Measurements from ENCODE around the gene SYT7. TPM values are rescaled to one million over a fixed set of nuclear protein-coding genes. Genes with fewer than 3 reads are reported as not detected.
A peak's percentile ranks its signal among the peaks of the same experiment; 100 is the strongest.

Gene SYT7
- total RNA-seq, 1 experiment from 2014 or later = 0.47 TPM

DNA sequence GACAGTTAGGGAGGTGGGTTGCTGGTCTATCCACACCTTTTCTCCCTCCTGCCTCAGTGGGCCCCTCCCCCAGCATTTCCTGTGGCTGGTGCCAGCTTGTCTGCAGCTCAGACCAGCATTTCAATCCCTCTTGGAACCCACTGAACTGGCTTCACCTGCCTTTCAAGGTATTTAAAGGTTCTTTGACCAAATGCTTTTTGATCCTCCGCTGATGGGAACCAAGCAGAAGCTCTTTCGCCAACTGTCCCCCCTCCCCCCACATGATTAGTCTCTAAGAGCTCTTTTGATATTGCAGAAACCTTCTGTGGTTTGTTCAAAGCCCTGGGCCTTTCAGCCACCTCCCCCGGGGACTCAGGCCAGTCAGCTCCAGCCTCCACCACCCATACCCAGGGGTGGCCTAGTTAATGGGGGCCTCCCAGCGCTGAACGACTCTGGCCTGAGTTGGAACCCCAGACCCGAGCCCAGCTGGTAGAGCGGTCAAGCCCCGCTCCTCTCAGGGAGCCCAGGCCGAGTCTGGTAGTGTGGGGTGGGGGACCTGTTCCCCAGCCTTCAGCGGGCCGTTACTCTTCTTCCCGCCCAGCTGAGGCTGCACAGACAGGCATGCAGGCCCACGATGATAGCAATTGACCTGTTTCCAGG is 6.0 kb upstream of the SYT7 start:
- no peak for DNase-seq (ENCODE audit: extremely low read depth, low read depth)

DNA sequence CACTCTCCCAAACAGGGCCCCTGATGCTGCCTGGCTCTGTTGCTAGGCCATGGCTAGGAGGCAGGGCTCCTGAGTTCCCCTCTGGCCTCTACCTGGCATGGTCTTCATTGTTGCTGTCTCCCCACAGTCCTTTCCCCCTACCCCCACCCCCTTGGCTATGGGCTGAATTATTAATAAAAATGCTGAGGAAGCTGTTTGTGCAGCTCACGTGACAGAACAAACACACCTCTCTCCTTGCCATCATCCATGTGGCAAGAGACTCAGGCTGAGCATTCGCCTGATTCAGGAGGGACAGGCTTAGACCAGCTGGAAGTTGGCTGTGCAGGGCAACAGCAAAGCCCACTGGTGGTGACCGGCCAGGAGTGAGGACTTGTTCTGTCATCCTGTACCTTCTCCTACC is 4.2 kb upstream of the SYT7 start:
- no peak for DNase-seq (ENCODE audit: extremely low read depth, low read depth)

DNA sequence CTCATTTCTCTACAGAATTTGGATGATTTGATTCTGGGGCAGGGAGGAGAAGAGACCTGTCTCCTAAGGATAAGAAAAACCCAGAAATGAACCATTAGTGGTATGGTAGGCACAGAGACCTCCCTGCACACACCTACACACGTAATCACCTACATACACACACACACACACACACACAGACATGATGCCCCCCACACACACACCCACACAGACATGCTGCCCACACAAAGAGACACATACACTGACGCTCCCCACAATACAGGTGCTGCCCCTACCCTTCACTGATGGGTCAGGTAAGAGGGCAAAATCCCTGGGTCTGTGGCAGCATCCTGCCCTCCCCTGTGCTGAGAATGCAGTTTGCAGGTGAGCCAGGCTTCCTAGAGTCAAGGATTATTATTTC is 1.1 kb upstream of the SYT7 start:
- no peak for DNase-seq (ENCODE audit: extremely low read depth, low read depth)

DNA sequence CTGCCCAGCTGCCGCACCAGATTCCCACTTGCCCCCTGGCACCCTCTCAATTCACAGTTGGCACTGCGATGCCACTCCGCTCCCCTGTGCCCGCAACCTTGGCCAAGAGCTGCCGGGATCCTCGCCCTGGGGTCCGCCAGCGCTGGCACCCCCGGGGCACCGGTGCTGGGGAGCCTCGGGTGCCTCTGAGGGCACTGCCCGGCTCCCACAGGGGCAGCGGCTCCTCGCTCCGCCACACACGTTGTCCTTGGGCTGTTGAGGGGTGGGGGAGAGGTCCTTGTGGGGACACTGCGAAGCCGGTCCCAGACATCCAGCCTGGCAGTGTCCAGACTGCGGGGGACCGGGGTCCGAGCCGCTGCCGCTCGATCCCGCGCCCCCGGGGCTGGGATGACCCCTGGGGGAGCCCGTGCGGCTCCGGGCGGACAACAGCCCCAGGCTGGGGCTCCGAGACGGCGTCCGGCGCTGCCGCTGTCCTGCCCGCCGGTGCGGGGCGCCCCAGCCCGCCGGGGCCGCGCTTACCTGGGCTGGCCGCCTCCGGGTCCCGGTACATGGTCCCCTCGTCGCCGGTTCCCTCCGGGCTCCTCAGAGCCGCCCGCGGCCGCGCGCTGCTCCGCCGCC is 496 bp downstream of the SYT7 start:
- DNase-seq (ENCODE audit: extremely low read depth, low read depth) = no peak

DNA sequence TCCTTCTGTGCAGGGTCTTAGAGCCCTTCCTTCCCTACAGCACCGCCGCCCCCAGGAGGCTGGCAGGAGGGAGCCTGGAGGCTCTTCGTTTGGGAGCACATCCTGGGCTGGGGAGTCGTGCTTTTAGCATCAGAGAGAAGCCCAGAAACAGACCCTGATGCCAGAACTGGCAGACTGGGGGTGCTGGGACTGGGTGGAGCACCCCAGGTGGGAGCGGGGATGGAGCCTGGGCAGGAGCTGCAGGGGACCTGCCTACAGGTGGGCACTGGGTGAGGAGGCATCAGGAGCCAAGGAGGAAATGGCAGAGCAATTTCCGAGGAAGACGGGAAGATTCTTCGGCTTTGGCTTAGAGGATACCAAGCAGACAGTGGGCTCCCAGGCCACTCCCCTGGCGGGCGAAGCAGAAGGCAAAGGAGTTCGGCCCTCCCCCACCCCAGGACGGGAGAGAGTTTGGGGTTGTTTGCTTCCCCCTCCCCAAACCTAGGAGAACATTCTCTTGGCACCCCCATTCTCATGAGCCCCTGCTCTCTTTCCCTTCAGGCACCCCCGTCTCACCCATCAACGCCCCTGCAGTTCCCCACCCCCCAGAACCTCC is 1.1 kb downstream of the SYT7 start:
- no peak for DNase-seq (ENCODE audit: extremely low read depth, low read depth)

DNA sequence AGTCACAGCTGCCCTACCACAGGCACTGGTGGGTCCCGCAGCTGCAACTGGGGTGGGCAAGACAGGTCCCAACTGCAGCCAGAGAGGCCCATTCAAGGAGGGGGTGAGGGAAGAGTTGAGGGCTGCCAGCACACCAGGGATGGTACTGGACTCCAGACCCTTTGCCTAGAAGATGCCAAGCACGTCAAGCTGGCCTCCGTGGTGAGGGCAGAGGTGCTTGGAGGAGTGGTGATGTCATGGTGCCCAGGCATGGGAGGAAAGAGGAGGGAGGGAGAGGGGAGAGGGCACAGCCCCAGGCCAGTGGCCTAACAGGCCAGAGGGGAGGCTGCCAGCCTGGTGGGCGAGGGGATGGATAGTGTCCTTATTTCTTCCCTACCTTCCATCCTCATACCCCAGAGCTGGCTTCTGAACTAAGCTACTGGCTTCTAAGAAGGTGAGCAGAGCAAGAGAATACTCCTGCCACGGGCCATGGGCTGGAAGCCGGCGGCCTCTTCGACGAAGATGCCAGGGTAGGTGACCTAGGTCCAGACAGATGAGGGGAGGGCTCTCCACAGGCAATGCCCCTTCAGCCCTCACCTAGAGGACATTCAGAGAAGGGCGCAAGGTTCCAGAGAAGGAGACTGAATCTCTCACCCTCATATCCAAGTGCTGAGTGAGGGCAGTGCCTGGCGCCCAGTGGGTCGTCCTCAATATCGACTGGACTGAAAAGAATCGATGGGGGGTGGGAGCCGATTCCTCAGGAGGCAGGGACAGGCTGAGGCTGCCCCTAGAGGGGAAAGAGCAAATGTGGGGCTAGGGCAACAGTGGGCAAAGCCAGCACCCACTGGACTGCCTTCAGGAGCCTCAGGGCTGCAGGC is 1.8 kb downstream of the SYT7 start:
- DNase-seq (ENCODE audit: extremely low read depth, low read depth) = no peak

DNA sequence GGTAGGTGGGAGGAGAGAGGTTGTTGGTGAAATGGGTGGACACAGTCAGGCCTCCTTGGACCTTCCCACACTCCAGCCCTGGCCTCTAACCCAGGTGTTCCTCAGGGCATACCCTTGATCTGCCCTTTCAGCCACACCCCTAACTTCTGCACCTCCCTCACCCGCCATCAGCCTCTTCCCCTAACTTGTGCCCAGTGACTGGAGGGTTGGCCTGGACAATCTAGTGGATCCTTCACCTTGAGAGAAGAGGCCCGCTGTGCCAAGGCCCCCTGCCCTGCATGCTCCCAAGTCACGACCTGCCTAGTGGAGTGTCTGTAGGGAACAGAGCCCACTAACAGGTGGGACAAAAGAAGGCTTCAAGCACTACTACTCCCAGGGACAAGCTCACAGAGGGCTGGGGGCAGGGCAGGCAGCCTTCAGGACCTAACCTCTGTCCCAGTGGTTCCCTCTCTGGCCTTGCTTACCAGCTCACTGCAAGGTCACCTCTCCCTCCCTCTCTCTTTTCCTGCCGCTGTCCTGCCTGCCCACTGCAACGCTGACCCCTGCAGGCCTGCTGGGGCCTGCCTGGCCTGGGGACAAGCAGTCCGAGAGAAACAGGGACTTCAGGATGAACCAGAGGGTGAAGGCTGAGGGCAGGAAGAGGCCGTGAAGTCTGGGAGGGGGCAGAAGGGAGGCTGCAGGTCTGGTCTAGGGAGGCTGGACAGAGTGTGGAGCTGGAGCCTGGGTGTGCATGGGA is 3.3 kb downstream of the SYT7 start:
- no peak for DNase-seq (ENCODE audit: extremely low read depth, low read depth)

DNA sequence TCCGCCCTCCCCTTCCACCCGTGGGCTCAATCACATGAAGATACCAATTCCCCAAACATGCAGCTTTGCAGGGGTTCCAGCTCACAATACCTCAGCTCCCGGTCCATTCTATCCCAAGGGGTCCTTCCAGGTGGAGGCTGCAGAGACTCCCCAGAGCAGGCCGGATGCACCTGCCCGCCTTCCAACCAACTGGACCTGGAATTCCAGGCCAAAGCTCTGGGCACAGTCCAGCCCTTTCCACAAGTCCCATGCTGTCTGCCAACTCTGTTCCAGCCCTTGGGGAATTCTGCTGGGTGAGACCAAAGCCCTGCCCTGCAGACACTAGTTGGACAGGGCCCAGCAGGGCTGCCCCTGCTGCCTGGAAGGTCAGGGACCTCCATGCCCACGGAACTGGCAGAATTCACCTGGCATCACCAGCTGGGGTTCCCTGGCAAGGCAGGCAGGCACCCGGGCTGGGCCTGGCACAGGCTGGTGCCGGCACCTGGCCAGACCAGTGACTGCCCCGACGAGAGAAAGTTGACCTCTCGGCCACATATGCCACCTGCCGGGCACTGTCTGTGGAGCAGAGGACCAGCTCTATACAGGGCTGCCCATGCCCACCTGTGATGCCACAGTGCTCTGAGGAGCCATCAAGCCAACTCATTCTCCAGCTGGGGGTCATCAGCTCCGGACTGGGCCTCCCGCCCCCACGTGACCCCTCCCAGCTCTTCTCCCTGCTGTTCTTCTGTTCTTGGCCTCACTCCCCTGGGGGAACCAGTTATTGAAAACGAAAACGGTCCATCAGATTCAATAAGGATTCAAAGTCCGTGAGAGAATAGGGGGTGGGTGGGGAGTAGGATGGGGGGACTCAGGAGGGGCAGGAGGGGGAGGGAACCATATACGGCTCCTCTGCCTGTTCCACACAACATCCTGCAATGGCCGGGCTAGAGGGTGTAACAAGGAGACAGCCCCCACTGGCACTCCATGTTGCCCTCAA is 4.7 kb downstream of the SYT7 start:
- DNase-seq (ENCODE audit: extremely low read depth, low read depth) = no peak

DNA sequence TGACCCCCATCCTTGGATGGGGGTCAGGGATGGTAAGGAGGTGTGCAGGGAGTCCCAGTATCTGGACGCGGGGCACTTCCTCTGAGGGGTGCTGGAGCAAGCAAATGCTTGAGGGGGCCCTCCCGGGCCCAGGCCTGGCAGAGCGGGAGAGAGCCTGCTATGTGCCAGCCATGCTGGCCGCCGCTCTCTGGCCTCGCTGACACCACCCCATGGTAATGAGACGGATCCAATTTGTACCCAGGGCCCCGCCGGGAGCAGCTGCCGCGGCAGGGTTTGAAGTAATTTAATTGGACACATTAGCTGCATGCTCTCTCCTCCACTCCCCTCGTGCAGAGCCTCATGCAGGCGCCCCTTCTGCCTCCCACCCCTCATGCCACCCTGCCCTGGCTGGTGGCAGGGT is 6.3 kb downstream of the SYT7 start:
- no peak for DNase-seq (ENCODE audit: extremely low read depth, low read depth)

DNA sequence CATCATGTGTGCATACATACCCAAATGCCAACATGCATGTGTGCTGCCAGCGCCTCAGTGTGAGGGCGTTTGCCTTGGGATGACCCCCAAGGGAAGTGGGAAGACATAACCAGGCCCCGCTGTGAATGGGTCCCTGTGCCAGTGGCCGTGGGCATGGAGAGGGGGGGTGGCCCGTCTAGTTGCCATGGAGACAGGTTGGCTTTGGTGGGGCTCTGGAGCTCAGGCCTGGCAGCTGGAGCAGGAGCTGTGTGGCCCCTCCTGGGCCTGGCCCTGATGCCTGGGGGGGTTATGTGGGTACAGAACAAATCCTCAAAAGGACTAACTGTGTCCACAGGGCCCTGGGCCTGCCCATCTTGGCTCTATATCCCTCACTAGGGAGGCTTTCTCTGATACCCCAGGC is 8.0 kb downstream of the SYT7 start:
- DNase-seq (ENCODE audit: extremely low read depth, low read depth) = no peak

DNA sequence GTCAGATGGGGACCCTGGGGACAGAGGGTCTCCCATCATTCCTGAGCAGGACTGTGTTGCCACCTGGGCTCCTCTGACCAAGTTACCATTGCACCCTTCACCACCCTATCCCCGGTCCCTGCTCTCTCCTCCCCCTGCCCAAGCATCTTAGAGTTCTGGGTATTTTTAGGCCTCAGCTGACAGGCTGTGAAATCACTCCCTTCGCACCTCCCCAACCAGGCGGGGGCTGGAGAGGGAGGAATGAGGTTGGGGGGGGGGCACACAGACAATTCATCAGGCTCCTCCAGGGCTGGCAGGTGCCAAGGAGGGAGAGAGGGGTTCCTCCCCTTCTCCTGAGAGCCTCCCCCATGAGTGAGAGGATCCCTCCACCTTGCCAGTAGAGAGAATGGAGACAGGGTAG is 9.0 kb downstream of the SYT7 start:
- DNase-seq (ENCODE audit: extremely low read depth, low read depth) = no peak

DNA sequence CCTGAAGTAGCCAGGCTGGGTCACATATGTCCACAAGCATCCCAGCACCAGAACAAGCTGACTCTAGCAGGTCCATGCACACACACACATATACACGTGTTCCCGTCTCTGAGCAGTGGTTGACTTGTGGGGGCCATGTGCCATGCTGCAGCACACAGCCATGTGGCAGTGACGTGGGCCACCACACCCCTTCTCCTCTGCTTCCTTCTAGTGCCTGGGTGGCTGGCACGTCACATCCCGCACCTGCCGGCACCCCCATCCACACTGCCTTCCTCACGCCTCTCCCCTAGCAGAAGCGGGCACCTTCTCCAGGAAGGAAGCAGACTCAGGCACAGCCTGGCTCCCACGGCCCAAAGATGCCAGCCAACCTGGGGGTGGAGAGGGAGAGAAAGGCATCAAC is 9.5 kb downstream of the SYT7 start:
- DNase-seq (ENCODE audit: extremely low read depth, low read depth) = no peak

DNA sequence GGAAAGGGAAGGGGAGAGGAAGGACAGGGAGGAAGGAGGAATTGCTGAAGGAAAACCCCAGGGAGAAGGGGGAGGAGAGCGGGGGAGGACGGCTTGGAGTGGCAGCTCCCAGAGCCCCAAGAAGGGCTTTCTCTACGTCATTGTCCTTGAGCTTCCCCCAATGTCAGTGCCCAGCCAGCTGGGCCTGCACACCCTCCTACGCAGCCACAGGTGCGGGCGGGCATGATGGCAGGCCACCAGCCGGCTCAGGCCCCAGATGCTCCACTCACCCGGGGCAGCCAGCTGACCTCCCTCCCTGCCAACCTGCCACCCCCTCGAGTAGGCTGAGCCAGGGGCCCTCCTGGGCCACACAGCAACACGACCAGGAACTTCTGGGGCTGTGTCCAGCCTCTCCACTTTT is 11.2 kb downstream of the SYT7 start:
- DNase-seq (ENCODE audit: extremely low read depth, low read depth) = no peak

DNA sequence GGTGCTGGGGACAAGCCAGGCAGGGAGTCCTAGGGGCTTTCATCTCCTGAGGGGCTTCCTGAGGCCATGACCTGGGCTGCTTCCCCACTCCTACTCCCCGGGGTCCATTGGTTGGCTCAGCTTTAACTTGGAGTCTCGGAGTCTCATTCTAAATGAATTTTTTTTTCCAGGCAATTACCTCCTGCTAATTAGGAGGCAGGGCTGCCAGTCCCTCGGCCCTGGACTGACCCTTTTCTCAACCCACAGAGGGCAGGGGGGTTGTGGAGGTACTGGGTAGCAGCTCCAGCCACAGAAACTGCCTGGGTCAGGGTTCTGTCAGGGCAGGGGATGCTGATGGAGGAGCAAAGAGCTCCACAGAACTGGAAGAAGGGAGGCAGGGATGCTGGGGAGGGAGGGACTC is 11.9 kb downstream of the SYT7 start:
- no peak for DNase-seq (ENCODE audit: extremely low read depth, low read depth)

DNA sequence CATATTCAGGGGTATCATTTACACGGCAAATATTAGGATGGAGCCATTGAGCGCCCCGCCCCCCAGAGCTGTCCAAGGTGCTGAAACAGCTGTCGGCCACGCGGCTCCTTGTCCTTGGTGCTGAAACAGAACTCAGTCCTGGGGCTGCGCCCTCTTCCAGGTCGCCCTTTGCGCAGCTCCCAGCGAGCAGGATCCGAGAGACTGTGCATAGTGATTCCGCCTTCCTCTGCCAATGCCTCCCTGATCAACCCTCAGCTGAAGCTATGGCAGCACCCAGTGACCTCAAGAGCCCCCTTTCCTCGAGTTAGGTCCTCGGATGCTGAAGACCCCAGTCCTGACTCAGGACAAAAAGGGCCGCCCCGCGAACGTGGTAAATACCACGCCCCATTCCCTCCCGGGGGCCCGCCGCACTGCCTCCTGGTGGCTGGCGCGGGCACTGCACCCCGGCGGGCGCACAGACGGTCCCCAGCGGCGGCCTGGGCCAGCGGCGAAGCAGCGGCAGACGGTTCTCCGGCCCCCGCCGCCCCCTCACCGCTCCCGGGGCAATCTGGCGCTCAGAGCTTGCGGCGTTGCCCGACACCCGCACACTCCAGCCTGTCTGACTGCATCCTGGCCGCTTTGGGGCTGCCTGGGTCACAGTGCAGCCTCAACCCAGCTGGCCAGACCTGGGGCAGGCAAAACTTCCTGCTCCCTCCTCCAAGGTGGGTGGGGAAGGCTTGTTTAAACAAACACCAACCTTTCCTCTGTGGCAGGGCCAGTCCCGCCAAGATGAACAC is 13.4 kb downstream of the SYT7 start:
- peak; percentile 75 for DNase-seq (ENCODE audit: extremely low read depth, low read depth)

DNA sequence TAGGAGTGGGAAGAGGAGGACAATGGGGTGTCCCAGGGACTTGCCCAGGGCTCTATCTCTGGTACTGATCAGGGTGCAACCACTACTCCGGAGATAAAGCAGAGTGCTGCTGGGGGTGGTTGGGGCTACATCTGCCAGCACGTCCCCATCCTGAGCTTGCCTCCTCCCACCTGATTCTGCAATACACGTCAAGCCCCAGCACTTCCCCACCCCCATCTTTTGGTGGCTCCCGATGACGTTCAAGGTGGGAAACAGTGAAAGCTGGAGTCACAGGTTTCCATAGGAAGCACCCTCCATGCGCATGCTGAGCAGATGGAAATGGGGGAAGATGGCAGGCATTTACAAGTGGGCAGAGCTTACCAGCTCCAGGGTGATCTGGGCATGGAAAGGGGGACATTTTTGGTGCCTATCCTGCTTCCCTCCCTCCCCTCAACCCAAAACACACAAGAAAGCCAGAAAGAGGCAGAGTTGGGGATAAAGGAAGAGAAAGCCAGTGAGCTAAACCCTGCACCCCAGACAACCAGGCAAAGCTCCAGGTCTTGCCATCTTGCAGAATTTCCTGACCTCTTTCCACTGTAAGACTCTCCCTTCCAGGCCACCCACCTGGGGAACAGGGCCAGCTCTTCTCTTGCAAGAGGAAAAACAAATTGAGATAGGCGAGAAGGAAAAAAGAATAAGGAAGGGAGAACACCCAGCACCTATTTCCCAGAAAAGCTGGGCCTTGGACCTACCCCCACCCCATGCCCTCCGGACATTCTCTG is 15.8 kb downstream of the SYT7 start:
- no peak for DNase-seq (ENCODE audit: extremely low read depth, low read depth)

DNA sequence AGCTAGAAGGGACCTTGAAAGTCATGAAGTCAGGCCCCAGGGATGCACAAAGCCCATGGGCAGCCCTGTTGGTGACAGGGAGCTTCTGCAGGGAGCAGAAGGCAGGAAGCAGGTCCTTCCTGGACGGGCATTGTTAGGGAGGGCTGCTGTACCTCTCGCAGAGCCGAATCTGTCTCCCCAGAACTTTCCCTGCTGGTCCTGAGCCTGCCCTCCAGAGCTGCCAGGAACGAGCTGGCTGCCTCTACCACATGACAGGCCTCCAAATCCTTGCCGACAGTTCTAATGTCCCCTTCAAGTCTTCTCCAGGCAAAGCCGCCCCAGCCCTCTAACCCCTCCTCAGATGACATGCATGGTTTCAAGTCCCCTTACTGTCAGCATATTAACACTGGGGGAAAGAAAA is 20.1 kb downstream of the SYT7 start:
- DNase-seq (ENCODE audit: extremely low read depth, low read depth) = no peak

DNA sequence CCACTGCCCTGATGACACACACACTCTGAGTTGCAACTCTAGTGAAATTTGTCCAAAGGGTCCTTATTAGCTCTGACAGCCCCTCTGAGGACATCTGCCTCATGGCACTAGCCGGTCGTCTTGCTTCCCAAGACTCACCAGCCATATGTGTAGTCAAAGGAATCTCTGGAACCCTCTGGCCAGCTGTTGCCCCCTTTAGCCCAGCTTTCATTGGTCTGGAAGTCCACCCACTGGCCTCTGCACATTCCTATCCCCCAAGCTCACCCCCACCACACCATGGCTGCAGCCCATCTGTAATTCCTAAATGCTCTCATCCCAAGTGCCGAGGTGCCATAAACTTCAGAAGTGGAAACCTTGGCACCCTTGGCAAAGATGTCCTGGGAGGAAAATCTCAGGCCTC is 24.3 kb downstream of the SYT7 start:
- no peak for DNase-seq (ENCODE audit: extremely low read depth, low read depth)
